Daoy (cell line): ENCODE data around the gene CFAP107. TPM values are rescaled to one million over a fixed set of nuclear protein-coding genes. Genes with fewer than 3 reads are reported as not detected.

ENCODE experiments used
- DNase-seq: peaks from one replicate; pipeline ENCODE4 v3.0.0-alpha.2; 2015; ENCODE audit warnings: low read depth
- total RNA-seq: library from RNA; depleted of rRNA; stranded (reverse); fragments of >200 nt; shearing (Covaris generic); gene quantifications from 2 replicates; pipeline ENCODE4 v1.2.3, GENCODE V29; 2014

CFAP107 gene
- total RNA-seq, 1 experiment from 2014 or later: not detected

GRCh38 chr1:12741946-12742345 is 4.1 kb upstream of the CFAP107 start:
- DNase-seq: no peak

GRCh38 chr1:12745126-12745991 is 641 bp upstream of the CFAP107 start:
- DNase-seq: no peak

- DNase-seq: no peak
Observed at GRCh38 chr1:12748778-12749355, 2.9 kb downstream of the CFAP107 start.

GRCh38 chr1:12754738-12755137 is 8.7 kb downstream of the CFAP107 start:
- DNase-seq: no peak

GRCh38 chr1:12756273-12756672 is 10.3 kb downstream of the CFAP107 start:
- DNase-seq: no peak

- no peak for DNase-seq
Observed at GRCh38 chr1:12756768-12757413, 10.9 kb downstream of the CFAP107 start.

- no peak for DNase-seq
Observed at GRCh38 chr1:12757836-12758235, 11.8 kb downstream of the CFAP107 start.

- DNase-seq: no peak
Observed at GRCh38 chr1:12760256-12760795, 14.3 kb downstream of the CFAP107 start.

- no peak for DNase-seq
Observed at GRCh38 chr1:12761781-12762180, 15.8 kb downstream of the CFAP107 start.

- DNase-seq: no peak
Observed at GRCh38 chr1:12762766-12763165, 16.8 kb downstream of the CFAP107 start.

- DNase-seq: no peak
Observed at GRCh38 chr1:12763479-12763878, 17.5 kb downstream of the CFAP107 start.

- no peak for DNase-seq
Observed at GRCh38 chr1:12764016-12764415, 18.0 kb downstream of the CFAP107 start.

- DNase-seq: no peak
Observed at GRCh38 chr1:12769031-12769430, 23.0 kb downstream of the CFAP107 start.

- no peak for DNase-seq
Observed at GRCh38 chr1:12769976-12770505, 24.0 kb downstream of the CFAP107 start.

- no peak for DNase-seq
Observed at GRCh38 chr1:12770620-12771019, 24.6 kb downstream of the CFAP107 start.

GRCh38 chr1:12771186-12771585 is 25.2 kb downstream of the CFAP107 start:
- no peak for DNase-seq

- no peak for DNase-seq
Observed at GRCh38 chr1:12772520-12772919, 26.5 kb downstream of the CFAP107 start.

GRCh38 chr1:12773438-12773837 is 27.4 kb downstream of the CFAP107 start, which contains the start of gene PRAMEF12:
Gene PRAMEF12, plus strand, starts transcription at chr1:12773738. Its CDS starts 1,130 bp downstream, at chr1:12774868.
- no peak for DNase-seq

- DNase-seq: no peak
Observed at GRCh38 chr1:12774801-12775345, 28.9 kb downstream of the CFAP107 start.

GRCh38 chr1:12775443-12775842 is 29.4 kb downstream of the CFAP107 start:
- no peak for DNase-seq

GRCh38 chr1:12776801-12777557 is 31.0 kb downstream of the CFAP107 start:
- DNase-seq: no peak
